A549 (cell line): ENCODE results near the gene PAK1IP1. TPM values are rescaled to one million over a fixed set of nuclear protein-coding genes. Genes with fewer than 3 reads are reported as not detected.
"Not testable (repeated sequence)": the region's sequence is repeated elsewhere in the genome, so short reads cannot be mapped to it uniquely, and the experiment has no call there.

ENCODE experiments used
- ATAC-seq, 2 experiments: fragments of 200-7000 bp in 1 of 2; fragments of >200 bp in 1 of 2; cut with Nextera tagmentation in 1 of 2; cut with Tn5 transposase in 1 of 2; 3 replicates each; pipeline versions ENCODE4 v1.8.0 to v1.9.1; 2018 to 2020; ENCODE audit warnings: mild to moderate bottlenecking in 1 of 2, moderate library complexity in 1 of 2
- CTCF ChIA-PET: fragments of 300-600 bp; sonication (Branson Sonifier 250); formaldehyde crosslinking; extraction: SDS; loops from one replicate; lab custom pipeline; 2021; ENCODE audit warnings: antibody characterized with exemption, inconsistent platforms; lab: Yijun Ruan, JAX
- POLR2A ChIA-PET: fragments of 350-600 bp; formaldehyde crosslinking; extraction: SDS; loops from one replicate; lab custom pipeline; 2021; ENCODE audit warnings: antibody characterized with exemption, inconsistent platforms; lab: Yijun Ruan, JAX
- DNase-seq, 2 experiments: peaks; one replicate each; pipeline versions ENCODE4 v3.0.0 to v3.0.0-alpha.2; 2011 to 2016; ENCODE audit warnings: low read depth in 1 of 2, low spot score in 1 of 2
- FAIRE-seq: peaks from 2 replicates; lab custom pipeline; 2011; peaks lifted over from hg19 to GRCh38; lab: Jason Lieb, UNC
- H3K27ac ChIP-seq, 2 experiments: fragments of >200 bp; sonication (Bioruptor Twin); formaldehyde crosslinking; 3 replicates each; pipeline ENCODE4 v1.5.1; 2016 to 2017
- H3K4me1 ChIP-seq: fragments of >200 bp; sonication (Bioruptor Twin); formaldehyde crosslinking; 3 replicates; pipeline ENCODE4 v1.6.1; 2016
- H3K4me2 ChIP-seq: fragments of >200 bp; sonication (Bioruptor Twin); formaldehyde crosslinking; 3 replicates; pipeline ENCODE4 v1.6.1; 2016
- H3K4me3 ChIP-seq: fragments of >200 bp; sonication (Bioruptor Twin); formaldehyde crosslinking; 3 replicates; pipeline ENCODE4 v1.5.1; 2016
- H3K9me3 ChIP-seq: fragments of >200 bp; sonication (Bioruptor Twin); formaldehyde crosslinking; 3 replicates; pipeline ENCODE4 v1.6.1; 2016
- BHLHE40 ChIP-seq: IDR thresholded peaks from 2 replicates; pipeline ENCODE4 v1.6.1; 2012; ENCODE audit warnings: low read depth, low read length, inconsistent platforms
- CBX8 ChIP-seq: fragments of 200-600 bp; sonication (generic); IDR thresholded peaks from 2 replicates; pipeline ENCODE4 v1.6.1; 2016
- CHD4 ChIP-seq: fragments of 200-600 bp; sonication (generic); IDR thresholded peaks from 2 replicates; pipeline ENCODE4 v1.6.1; 2016; ENCODE audit warnings: antibody characterized with exemption, mild to moderate bottlenecking, borderline replicate concordance
- EHF ChIP-seq: fragments of 250-450 bp; sonication (Bioruptor Pico); IDR thresholded peaks from 2 replicates; pipeline ENCODE4 v1.5.0; 2020; ENCODE audit warnings: mild to moderate bottlenecking
- EHMT2 ChIP-seq: fragments of 200-600 bp; sonication (generic); IDR thresholded peaks from 2 replicates; pipeline ENCODE4 v1.6.1; 2016; ENCODE audit warnings: antibody characterized with exemption, low read depth, mild to moderate bottlenecking, moderate library complexity
- ESRRA ChIP-seq: fragments of 150-350 bp; IDR thresholded peaks from 2 replicates; pipeline ENCODE4 v1.6.1; 2014; ENCODE audit warnings: mild to moderate bottlenecking, low read length, borderline replicate concordance
- GATA3 ChIP-seq: IDR thresholded peaks from 2 replicates; pipeline ENCODE4 v1.6.1; 2012; ENCODE audit warnings: borderline replicate concordance
- HDAC2 ChIP-seq: fragments of 200-600 bp; sonication (generic); IDR thresholded peaks from 2 replicates; pipeline ENCODE4 v1.6.1; 2016
- HOXA7 ChIP-seq: fragments of 250-450 bp; sonication (Bioruptor Pico); IDR thresholded peaks from 2 replicates; pipeline ENCODE4 v1.5.0; 2020; ENCODE audit warnings: mild to moderate bottlenecking, moderate library complexity
- HOXB13 ChIP-seq: fragments of 250-450 bp; sonication (Bioruptor Pico); IDR thresholded peaks from 2 replicates; pipeline ENCODE4 v1.5.0; 2020; ENCODE audit warnings: low read depth, mild to moderate bottlenecking, moderate library complexity
- HOXB5 ChIP-seq: fragments of 250-450 bp; sonication (Bioruptor Pico); IDR thresholded peaks from 2 replicates; pipeline ENCODE4 v1.5.0; 2020; ENCODE audit warnings: mild to moderate bottlenecking, moderate library complexity
- KDM1A ChIP-seq: fragments of 200-600 bp; sonication (generic); IDR thresholded peaks from 2 replicates; pipeline ENCODE4 v1.6.1; 2016; ENCODE audit warnings: low read depth, mild to moderate bottlenecking
- KDM5A ChIP-seq: fragments of 200-600 bp; sonication (generic); IDR thresholded peaks from 2 replicates; pipeline ENCODE4 v1.6.1; 2016; ENCODE audit warnings: antibody characterized with exemption, mild to moderate bottlenecking
- MYC ChIP-seq: IDR thresholded peaks from 2 replicates; pipeline ENCODE4 v1.6.1; 2012; ENCODE audit warnings: mild to moderate bottlenecking, inconsistent platforms, low read length, improper control_type of control experiment, borderline replicate concordance
- NPAS2 ChIP-seq: fragments of 250-450 bp; sonication (Bioruptor Pico); IDR thresholded peaks from 2 replicates; pipeline ENCODE4 v1.8.0; 2022; ENCODE audit warnings: mild to moderate bottlenecking, moderate library complexity, borderline replicate concordance
- PHF8 ChIP-seq: fragments of 200-600 bp; sonication (generic); IDR thresholded peaks from 2 replicates; pipeline ENCODE4 v1.6.1; 2016; ENCODE audit warnings: low read depth, mild to moderate bottlenecking, antibody characterized with exemption, moderate library complexity, borderline replicate concordance
- RAD21 ChIP-seq, 2 experiments: fragments of >200 bp in 1 of 2; sonication (Bioruptor Twin) in 1 of 2; formaldehyde crosslinking in 1 of 2; IDR thresholded peaks in 1 of 2; conservative IDR thresholded peaks in 1 of 2; 2 replicates in 1 of 2; 3 replicates in 1 of 2; pipeline ENCODE4 v1.6.1; 2012 to 2018; ENCODE audit warnings: inconsistent platforms in 1 of 2
- RARB ChIP-seq: fragments of 250-450 bp; sonication (Bioruptor Pico); IDR thresholded peaks from 2 replicates; pipeline ENCODE4 v1.8.0; 2021; ENCODE audit warnings: mild to moderate bottlenecking, moderate library complexity
- RCOR1 ChIP-seq: fragments of 150-350 bp; IDR thresholded peaks from 2 replicates; pipeline ENCODE4 v1.6.1; 2014; ENCODE audit warnings: antibody characterized with exemption, low read length, low read depth
- RFX5 ChIP-seq: fragments of 450-650 bp; IDR thresholded peaks from 2 replicates; pipeline ENCODE4 v1.7.1; 2014; ENCODE audit warnings: antibody characterized with exemption, mild to moderate bottlenecking, moderate library complexity
- ZC3H11A ChIP-seq: fragments of 450-650 bp; IDR thresholded peaks from 2 replicates; pipeline ENCODE4 v1.6.1; 2014; ENCODE audit warnings: antibody characterized with exemption, mild to moderate bottlenecking
- ZNF302 ChIP-seq: fragments of 250-450 bp; sonication (Bioruptor Pico); IDR thresholded peaks from 2 replicates; pipeline ENCODE4 v1.9.0; 2021; ENCODE audit warnings: inconsistent platforms, mild to moderate bottlenecking, moderate library complexity
- WGBS: methylation state at CpG from one replicate; pipeline ENCODE4 v1.1.6; 2017; ENCODE audit errors: missing lambda C conversion rate; 5-methylcytosine and 5-hydroxymethylcytosine counted together
- polyA plus RNA-seq, 4 experiments: library from polyadenylated mRNA; depleted of rRNA in 3 of 4; stranded (reverse); fragments of >200 nt; fragmentation: RNase III in 1 of 4; extraction: RNeasy Plus Mini Kit Qiagen cat#74134 plus additional on column Dnase treatment in 1 of 4; gene quantifications; 2 replicates in 3 of 4; 3 replicates in 1 of 4; pipeline ENCODE4 v1.2.3, GENCODE V29; 2011 to 2017
- TF ChIP-seq, protein P1 (sequence below): fragments of 250-450 bp; sonication (Bioruptor Pico); IDR thresholded peaks from 2 replicates; pipeline ENCODE4 v1.5.0; 2021; ENCODE audit warnings: mild to moderate bottlenecking, moderate library complexity, borderline replicate concordance
- TF ChIP-seq, protein P2 (sequence below): fragments of 150-350 bp; IDR thresholded peaks from 2 replicates; pipeline ENCODE4 v1.6.1; 2014; ENCODE audit warnings: low read depth, mild to moderate bottlenecking, low read length
- TF ChIP-seq, protein P3 (sequence below): IDR thresholded peaks from 2 replicates; pipeline ENCODE4 v1.6.1; 2012; ENCODE audit warnings: low read depth, borderline replicate concordance
- TF ChIP-seq, protein P4 (sequence below): IDR thresholded peaks from 2 replicates; pipeline ENCODE4 v1.6.1; 2012

The PAK1IP1 gene
- polyA plus RNA-seq, 2 of the 4 experiments (the other 2 are of a cell fraction): 23.5 to 33.4 TPM

DNA sequence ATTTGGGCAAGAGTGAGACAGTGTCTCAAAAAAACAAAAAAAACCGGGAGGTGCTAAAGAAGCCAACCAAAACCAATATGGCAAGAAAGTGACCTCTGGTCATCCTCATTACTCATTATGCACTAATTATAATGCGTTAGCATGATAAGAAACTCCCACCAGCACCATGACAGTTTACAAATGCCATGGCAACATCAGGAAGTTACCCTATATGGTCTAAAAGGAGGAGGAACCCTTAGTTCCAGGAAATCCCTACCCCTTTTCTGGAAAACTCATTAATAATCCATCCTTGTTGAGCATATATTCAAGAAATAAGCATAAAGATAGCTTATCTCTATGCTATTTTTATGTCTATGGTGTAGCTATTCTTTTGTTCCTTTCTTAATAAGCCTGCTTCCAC is 32.0 kb upstream of the PAK1IP1 start:
- Histone ChIP-seq H3K9me3 (peaks cover 5% of the 10 kb centered on the region; the same call in 2 of the 3 replicates), H3K4me3 (no peak overlapping the region), H3K4me2 (no peak overlapping the region), H3K27ac (no peak overlapping the region), H3K4me1 (no peaks in the 10 kb centered on the region)
- ChIA-PET CTCF (interaction anchor here (1.0 kb wide), 1 partner anchor 58 kb away, joined by 3 read pairs; no protein-coding TSS in a partner anchor), POLR2A (no interaction called here)
- 24% methylated on average over 2 of the region's 2 CpGs for WGBS
- DNase-seq: no peak
- FAIRE-seq: no peak
- no peak for ATAC-seq
- no peak for TF ChIP-seq RAD21 (conservative IDR thresholded peaks at IDR 0.05 in 1 of 2, IDR thresholded peaks at IDR 0.05 in 1 of 2)
- no peak for TF ChIP-seq CBX8
- TF ChIP-seq BHLHE40: no peak
- no peak for TF ChIP-seq RARB (CRISPR knock-in tag)
- no peak for TF ChIP-seq KDM5A
- no peak for TF ChIP-seq PHF8
- no peak for TF ChIP-seq HOXB13 (CRISPR knock-in tag)
- no peak for TF ChIP-seq ZNF302
- TF ChIP-seq, protein P1, sequence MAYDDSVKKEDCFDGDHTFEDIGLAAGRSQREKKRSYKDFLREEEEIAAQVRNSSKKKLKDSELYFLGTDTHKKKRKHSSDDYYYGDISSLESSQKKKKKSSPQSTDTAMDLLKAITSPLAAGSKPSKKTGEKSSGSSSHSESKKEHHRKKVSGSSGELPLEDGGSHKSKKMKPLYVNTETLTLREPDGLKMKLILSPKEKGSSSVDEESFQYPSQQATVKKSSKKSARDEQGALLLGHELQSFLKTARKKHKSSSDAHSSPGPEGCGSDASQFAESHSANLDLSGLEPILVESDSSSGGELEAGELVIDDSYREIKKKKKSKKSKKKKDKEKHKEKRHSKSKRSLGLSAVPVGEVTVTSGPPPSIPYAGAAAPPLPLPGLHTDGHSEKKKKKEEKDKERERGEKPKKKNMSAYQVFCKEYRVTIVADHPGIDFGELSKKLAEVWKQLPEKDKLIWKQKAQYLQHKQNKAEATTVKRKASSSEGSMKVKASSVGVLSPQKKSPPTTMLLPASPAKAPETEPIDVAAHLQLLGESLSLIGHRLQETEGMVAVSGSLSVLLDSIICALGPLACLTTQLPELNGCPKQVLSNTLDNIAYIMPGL (CRISPR knock-in tag): no peak
- TF ChIP-seq HDAC2: no peak
- no peak for TF ChIP-seq RCOR1
- TF ChIP-seq NPAS2 (CRISPR knock-in tag): no peak
- TF ChIP-seq HOXB5 (CRISPR knock-in tag): no peak
- no peak for TF ChIP-seq GATA3
- TF ChIP-seq, protein P2, sequence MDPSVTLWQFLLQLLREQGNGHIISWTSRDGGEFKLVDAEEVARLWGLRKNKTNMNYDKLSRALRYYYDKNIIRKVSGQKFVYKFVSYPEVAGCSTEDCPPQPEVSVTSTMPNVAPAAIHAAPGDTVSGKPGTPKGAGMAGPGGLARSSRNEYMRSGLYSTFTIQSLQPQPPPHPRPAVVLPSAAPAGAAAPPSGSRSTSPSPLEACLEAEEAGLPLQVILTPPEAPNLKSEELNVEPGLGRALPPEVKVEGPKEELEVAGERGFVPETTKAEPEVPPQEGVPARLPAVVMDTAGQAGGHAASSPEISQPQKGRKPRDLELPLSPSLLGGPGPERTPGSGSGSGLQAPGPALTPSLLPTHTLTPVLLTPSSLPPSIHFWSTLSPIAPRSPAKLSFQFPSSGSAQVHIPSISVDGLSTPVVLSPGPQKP: no peak
- TF ChIP-seq MYC: no peak
- TF ChIP-seq KDM1A: no peak
- TF ChIP-seq ZC3H11A: no peak
- TF ChIP-seq, all 56 proteins: peak for 0

DNA sequence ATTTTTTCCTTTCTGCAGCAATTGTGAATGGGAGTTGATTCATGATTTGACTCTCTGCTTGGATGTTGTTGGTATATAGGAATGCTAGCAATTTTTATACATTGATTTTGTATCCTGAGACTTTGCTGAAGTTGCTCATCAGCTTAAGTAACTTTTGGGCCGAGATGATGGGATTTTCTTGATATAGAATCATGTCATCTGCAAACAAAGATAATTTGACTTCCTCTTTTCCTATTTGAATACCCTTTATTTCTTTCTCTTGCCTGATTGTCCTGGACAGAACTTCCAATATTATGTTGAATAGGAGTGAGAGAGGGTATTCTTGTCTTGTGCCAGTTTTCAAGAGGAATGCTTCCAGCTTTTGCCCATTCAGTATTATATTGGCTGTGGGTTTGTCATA is 29.2 kb upstream of the PAK1IP1 start:
- FAIRE-seq, ATAC-seq, POLR2A ChIA-PET, H3K27ac ChIP-seq, H3K4me3 ChIP-seq, DNase-seq, H3K9me3 ChIP-seq, H3K4me1 ChIP-seq, H3K4me2 ChIP-seq: not testable (repeated sequence)
- CTCF ChIA-PET: interaction anchor here (0.6 kb wide), 1 partner anchor 156 kb away, joined by 3 read pairs; no protein-coding TSS in a partner anchor
- WGBS: 8% methylated on average over 1 of the region's 1 CpG

DNA sequence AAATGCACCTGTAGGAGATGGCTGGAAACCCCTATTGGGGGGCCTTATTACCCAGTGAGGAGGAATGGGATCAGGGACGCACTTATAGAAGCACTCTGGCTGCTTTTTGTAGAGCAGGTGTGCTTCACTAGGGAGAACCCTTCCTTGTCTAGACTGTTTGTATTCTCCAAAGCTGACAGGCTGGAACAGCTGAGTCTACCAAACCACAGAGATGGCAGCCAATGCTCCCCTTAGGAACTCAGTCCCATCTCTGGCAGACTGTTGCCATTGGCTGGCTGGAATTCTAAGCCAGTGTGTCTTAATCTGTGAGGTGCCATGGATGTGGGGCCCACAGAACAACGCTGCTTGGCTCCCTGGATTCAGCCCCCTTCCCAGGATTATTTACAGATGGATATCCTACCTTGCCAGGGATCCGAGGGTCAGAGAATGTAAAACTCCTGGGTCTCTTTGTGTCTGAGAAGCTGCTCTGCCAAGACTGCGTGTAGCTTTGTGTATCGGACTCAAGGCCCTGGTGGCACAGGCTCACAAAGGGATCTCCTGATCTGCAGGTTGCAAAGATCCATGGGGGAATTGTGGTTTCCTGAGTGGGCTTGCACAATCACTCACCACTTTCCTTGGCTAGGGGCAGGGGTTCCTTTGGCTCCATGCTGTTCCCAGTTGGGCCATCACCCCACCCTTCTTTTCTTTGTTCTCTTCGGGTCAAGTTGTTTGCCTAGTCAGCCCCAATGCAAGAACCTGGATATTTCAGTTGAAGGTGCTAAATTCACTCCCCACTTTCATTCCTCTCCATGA is 26.4 kb upstream of the PAK1IP1 start:
- no peak for FAIRE-seq
- no peaks in the 10 kb centered on the region for H3K4me1 ChIP-seq
- no peak overlapping the region for H3K4me2 ChIP-seq
- no peak overlapping the region for H3K4me3 ChIP-seq
- CTCF ChIA-PET: interaction anchor here (0.5 kb wide), 1 partner anchor 336 kb away, joined by 4 read pairs; no protein-coding TSS in a partner anchor
- 49% methylated on average over 5 of the region's 6 CpGs for WGBS
- TF ChIP-seq EHF (no peak), RFX5 (no peak), HOXA7 (CRISPR knock-in tag) (no peak), CHD4 (no peak), RARB (CRISPR knock-in tag) (no peak), MYC (no peak), ESRRA (no peak), EHMT2 (no peak)
- TF ChIP-seq, protein P3, sequence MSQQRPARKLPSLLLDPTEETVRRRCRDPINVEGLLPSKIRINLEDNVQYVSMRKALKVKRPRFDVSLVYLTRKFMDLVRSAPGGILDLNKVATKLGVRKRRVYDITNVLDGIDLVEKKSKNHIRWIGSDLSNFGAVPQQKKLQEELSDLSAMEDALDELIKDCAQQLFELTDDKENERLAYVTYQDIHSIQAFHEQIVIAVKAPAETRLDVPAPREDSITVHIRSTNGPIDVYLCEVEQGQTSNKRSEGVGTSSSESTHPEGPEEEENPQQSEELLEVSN: no peak
- TF ChIP-seq, protein P4, sequence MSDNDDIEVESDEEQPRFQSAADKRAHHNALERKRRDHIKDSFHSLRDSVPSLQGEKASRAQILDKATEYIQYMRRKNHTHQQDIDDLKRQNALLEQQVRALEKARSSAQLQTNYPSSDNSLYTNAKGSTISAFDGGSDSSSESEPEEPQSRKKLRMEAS: no peak
- DNase-seq: no peak
- POLR2A ChIA-PET: no interaction called here
- no peak overlapping the region for H3K27ac ChIP-seq
- ATAC-seq: no peak
- peaks cover 5% of the 10 kb centered on the region; the same call in 2 of the 3 replicates for H3K9me3 ChIP-seq
